Cardiac ventricle fibroblast (primary cell): ENCODE results near the gene FXR2. TPM values are rescaled to one million over a fixed set of nuclear protein-coding genes. Genes with fewer than 3 reads are reported as not detected.

Experiments used
- total RNA-seq: library from RNA; depleted of rRNA; stranded (reverse); fragments of >200 nt; gene quantifications from 2 replicates; pipeline ENCODE4 v1.2.3, GENCODE V29; 2015

Gene FXR2
- total RNA-seq, result 20.4 and 24.7 TPM in 2 replicates

GRCh38 chr17:7614425-7615264 is at the start of gene FXR2:
Gene FXR2 (minus strand): TSS chr17:7614897. CDS start chr17:7614532, 365 bp downstream.

GRCh38 chr17:7650509-7651096 is 35.9 kb upstream of the FXR2 start, which contains the start of gene ATP1B2:
Gene ATP1B2 (plus strand): TSS chr17:7650926. CDS start chr17:7651519, 593 bp downstream.

DNA sequence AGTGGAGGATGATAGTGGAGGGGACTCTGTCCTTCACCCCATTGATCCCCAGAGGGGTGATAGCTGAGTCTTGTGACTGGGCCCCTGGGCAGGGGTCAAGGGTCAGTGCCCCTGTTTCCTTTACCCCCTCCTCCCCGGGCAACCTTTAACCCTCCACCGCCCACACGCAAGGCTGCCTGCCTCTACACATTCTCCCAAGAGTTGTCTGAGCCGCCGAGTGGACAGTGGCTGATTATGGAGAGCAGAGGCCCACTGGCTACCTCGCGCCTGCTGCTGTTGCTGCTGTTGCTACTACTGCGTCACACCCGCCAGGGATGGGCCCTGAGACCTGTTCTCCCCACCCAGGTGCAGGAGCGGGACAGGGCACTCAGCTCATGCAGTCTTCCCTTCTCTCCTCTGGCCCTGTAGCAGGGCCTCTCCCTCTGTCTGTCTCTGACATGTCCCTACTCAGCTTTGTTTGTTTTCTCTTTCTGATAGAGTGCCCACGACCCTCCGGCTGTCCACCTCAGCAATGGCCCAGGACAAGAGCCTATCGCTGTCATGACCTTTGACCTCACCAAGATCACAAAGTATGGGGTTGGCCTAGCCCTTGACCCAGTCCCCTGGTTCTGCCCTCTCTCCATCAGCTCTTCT is 15.4 kb upstream of the FXR2 start, which contains the start of gene SHBG:
TSS of gene SHBG (plus strand) at position 197 of the 633 bp plus-strand sequence. CDS start at position 235, 38 bp downstream.

DNA sequence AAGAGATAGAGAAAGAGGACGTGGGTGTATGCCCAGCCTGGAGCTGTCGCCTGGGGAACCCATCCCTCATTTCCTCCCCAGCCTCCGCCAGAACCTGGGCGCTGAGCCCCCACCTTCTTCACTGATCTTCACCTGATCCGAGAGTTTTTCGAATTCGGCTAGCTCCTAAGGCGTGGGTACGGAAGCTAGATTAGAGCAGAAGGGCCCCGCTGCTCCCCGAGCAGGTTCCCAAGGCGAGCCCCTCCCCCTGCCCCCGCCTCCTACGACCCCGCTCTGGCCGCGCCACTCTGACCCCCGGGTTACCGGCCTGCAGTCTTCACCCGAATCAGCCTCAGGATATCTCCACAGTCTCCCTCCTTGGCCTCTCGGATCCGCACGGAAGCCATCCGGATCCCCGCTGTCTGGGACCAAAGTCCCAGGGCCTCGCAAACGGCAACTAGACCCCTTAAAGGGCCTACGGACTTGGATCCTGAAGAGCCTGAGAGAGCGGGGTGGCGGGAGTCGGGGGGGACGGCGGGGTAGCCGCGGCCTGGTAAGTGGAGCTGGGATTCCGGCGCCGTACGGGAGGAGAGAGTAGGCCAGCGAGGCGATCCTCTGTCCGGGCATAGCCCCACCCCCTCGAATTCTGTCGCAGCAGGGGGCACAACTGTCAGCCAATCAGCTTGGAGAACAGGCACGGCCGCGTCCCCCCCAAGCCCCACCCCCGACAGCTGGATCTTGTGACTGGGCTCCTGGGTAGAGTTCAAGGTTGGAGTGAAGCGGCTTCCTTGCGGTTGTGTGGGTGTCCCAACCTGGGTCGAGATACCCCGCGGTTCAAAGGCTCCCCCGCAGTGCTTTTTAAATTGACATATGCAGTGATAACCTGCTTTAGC is 12.8 kb upstream of the FXR2 start, which contains the start of gene SAT2:
TSS of gene SAT2 (minus strand) at position 572 of the 872 bp plus-strand sequence. CDS start at position 386, 186 bp downstream.

DNA sequence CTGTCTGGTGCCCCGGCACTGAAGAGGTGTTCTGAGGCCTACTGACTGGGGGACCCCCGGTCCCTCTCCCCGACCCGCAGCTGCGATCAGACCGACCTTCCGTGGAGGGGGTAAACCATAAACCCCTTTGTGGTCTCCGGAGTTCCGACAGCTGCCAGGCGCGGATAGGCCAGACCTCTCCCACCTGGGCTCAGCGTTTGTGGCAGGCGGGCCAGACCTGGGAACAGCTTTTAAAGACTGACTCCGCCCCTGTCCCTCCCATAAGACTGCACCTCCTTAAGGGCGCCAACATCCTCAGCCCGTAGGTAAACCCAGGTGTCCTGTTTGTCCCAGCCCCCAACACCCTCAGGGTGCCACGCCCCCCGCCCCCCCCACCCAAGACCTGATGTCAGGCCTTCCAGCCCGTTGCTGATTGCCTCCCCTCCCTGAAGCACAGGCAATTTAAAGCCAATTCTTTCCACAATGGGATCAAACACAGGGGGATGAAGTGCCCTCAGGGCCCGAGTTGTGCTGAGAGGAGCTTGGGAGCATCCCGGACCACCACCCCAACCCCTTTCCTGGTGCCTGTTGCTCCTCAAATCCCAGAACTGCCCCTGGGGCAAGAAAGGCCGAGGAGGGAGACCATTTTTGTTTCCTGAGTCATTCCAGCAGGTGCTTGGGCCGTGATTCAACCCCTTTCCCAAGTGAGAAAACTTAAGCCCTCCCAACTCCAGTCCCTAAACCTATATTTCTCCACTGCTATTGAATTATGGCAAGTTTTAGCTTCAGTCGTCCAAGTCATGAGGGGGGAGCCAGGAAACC is 24.6 kb downstream of the FXR2 start, which contains the start of gene SOX15:
TSS of gene SOX15 (minus strand) at position 204 of the 801 bp plus-strand sequence. CDS start 418 bp downstream, outside the sequence.

GRCh38 chr17:7583253-7584109 is 31.2 kb downstream of the FXR2 start, which contains the start of gene MPDU1:
Gene MPDU1 (plus strand): TSS chr17:7583852. CDS start chr17:7583863, 11 bp downstream.

GRCh38 chr17:7579001-7579833 is 35.5 kb downstream of the FXR2 start, which contains the start of gene CD68:
Gene CD68 (plus strand): TSS chr17:7579638. CDS start chr17:7579678, 40 bp downstream.

DNA sequence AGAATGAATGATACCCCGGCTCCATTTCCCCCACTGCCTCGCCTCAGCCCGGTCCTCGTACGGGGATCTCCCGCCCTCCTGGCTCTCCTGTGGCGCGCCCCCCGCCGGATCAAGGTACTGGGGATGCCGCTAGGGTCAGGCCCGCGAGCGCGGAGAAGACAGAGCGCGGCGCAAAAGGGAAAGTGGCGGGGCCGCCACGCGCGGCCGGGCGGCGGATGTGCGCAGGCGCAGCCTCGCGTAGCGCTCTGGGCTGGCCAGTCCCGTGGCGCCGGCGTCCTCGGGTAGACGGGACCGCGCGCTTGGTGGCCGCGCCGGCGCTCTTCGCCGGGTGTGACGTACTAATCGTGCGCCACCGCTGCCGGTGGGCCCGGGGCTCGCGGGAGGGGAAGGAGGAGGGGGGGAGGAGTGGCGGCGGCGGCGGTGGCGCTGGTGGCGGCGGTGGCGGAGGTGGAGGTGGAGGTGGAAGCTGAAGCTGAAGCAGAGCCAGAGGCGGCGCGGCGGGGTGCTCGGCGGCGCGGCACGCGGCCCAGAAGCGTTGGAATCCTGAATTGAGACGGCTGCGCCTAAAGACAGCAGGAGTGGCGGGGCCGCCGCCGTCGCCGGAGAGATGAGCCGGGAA is 53.0 kb downstream of the FXR2 start, which contains the start of gene SENP3:
TSS of gene SENP3 (plus strand) at position 331 of the 619 bp plus-strand sequence. CDS start 1,158 bp downstream, outside the sequence.

DNA sequence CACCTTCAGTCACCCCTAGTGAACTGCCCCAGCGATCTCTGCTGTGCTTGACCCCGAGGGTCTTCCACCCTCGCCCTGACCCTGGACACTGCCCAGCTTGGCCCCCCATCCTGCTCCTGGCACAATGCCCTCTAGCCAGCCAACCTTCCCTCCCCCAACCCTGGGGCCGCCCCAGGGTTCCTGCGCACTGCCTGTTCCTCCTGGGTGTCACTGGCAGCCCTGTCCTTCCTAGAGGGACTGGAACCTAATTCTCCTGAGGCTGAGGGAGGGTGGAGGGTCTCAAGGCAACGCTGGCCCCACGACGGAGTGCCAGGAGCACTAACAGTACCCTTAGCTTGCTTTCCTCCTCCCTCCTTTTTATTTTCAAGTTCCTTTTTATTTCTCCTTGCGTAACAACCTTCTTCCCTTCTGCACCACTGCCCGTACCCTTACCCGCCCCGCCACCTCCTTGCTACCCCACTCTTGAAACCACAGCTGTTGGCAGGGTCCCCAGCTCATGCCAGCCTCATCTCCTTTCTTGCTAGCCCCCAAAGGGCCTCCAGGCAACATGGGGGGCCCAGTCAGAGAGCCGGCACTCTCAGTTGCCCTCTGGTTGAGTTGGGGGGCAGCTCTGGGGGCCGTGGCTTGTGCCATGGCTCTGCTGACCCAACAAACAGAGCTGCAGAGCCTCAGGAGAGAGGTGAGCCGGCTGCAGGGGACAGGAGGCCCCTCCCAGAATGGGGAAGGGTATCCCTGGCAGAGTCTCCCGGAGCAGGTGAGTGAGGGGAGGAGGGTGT is 56.0 kb downstream of the FXR2 start, which contains the start of gene TNFSF13:
TSS of gene TNFSF13 (plus strand) at position 207 of the 776 bp plus-strand sequence. CDS start at position 497, 290 bp downstream.

DNA sequence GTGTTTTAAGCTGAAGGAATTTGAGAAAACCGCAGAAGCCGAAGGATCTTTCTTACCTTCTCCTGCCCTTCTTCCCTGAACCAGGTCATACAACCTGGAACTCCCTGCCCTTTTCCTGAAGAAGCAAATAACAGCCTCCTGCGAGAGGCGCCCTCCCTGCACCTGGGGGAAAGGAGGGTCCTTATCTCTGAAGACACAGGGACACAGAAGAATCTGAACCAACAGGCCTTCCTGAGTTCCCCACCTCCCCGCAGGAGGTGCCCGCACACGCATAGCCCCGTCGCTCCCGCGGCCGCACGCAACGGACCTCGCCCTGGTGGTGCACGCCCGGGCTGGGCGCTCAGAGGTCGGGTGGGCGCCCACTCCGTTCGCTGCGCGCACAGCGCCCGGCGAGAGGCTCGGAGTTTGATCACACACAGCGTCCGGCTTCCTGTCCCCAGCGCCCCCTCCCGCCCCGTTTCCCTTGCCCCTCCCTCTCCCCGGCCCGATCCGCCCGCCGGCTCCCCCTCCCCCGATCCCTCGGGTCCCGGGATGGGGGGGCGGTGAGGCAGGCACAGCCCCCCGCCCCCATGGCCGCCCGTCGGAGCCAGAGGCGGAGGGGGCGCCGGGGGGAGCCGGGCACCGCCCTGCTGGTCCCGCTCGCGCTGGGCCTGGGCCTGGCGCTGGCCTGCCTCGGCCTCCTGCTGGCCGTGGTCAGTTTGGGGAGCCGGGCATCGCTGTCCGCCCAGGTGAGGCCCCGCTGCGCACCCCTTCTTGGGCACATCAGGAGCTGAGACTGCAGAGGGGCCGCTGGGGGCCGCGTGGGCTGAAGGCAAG is 65.9 kb downstream of the FXR2 start, which contains the start of gene TNFSF12:
TSS of gene TNFSF12 (plus strand) at position 474 of the 816 bp plus-strand sequence. CDS start at position 570, 96 bp downstream.

Other genes starting within 250 kb of the FXR2 start
- 0.05 TPM in 1 of 2 replicates, not detected in the other for gene TNK1, start 233.8 kb downstream of the FXR2 start, total RNA-seq
- 48.7 and 57.0 TPM in 2 replicates for gene PLSCR3, start 220.4 kb downstream of the FXR2 start, total RNA-seq
- gene TMEM256, start 210.8 kb downstream of the FXR2 start, total RNA-seq, result 42.9 and 68.5 TPM in 2 replicates
- 20.6 and 23.5 TPM in 2 replicates for gene NLGN2, start 207.1 kb downstream of the FXR2 start, total RNA-seq
- gene SPEM1, start 194.6 kb downstream of the FXR2 start, total RNA-seq, result not detected in 2 replicates
- not detected in 2 replicates for gene SPEM2, start 189.3 kb downstream of the FXR2 start, total RNA-seq
- not detected in 2 replicates for gene SPEM3, start 186.0 kb downstream of the FXR2 start, total RNA-seq
- 0.62 and 2.1 TPM in 2 replicates for gene TMEM102, start 179.5 kb downstream of the FXR2 start, total RNA-seq
- gene FGF11, start 175.4 kb downstream of the FXR2 start, total RNA-seq, result 1.1 and 1.2 TPM in 2 replicates
- gene CHRNB1, start 169.8 kb downstream of the FXR2 start, total RNA-seq, result 2.5 and 4.8 TPM in 2 replicates
- gene ZBTB4, start 135.3 kb downstream of the FXR2 start, total RNA-seq, result 25.5 and 32.9 TPM in 2 replicates
- gene SLC35G6, start 133.5 kb downstream of the FXR2 start, total RNA-seq, result not detected in 2 replicates
- gene POLR2A, start 130.5 kb downstream of the FXR2 start, total RNA-seq, result 67.3 and 74.0 TPM in 2 replicates
- gene TNFSF12, start 65.8 kb downstream of the FXR2 start, total RNA-seq, result 14.6 and 15.0 TPM in 2 replicates
- gene TNFSF13, start 56.1 kb downstream of the FXR2 start, total RNA-seq, result 3.2 and 8.0 TPM in 2 replicates
- 30.5 and 32.1 TPM in 2 replicates for gene SENP3, start 53.0 kb downstream of the FXR2 start, total RNA-seq
- 25.7 and 31.7 TPM in 2 replicates for gene CD68, start 35.3 kb downstream of the FXR2 start, total RNA-seq
- gene MPDU1, start 31.0 kb downstream of the FXR2 start, total RNA-seq, result 62.5 and 77.8 TPM in 2 replicates
- gene SOX15, start 24.8 kb downstream of the FXR2 start, total RNA-seq, result 0.20 and 0.25 TPM in 2 replicates
- gene SAT2, start 12.9 kb upstream of the FXR2 start, total RNA-seq, result 131 and 141 TPM in 2 replicates
- gene SHBG, start 15.2 kb upstream of the FXR2 start, total RNA-seq, result 0.81 and 0.83 TPM in 2 replicates
- gene ATP1B2, start 36.0 kb upstream of the FXR2 start, total RNA-seq, result 0.10 and 0.12 TPM in 2 replicates
- 33.1 and 47.9 TPM in 2 replicates for gene TP53, start 72.6 kb upstream of the FXR2 start, total RNA-seq
- gene WRAP53, start 73.6 kb upstream of the FXR2 start, total RNA-seq, result 4.1 and 4.9 TPM in 2 replicates
- gene EFNB3, start 90.3 kb upstream of the FXR2 start, total RNA-seq, result 7.0 and 8.4 TPM in 2 replicates
- 1.2 TPM in 2 replicates for gene DNAH2, start 102.8 kb upstream of the FXR2 start, total RNA-seq
- gene KDM6B, start 219.3 kb upstream of the FXR2 start, total RNA-seq, result 8.2 and 9.7 TPM in 2 replicates
- 1.5 TPM in 1 of 2 replicates, not detected in the other for gene TMEM88, start 240.2 kb upstream of the FXR2 start, total RNA-seq
- 52.0 and 64.5 TPM in 2 replicates for gene NAA38, start 242.7 kb upstream of the FXR2 start, total RNA-seq
- 7.6 and 8.1 TPM in 2 replicates for gene CYB5D1, start 243.1 kb upstream of the FXR2 start, total RNA-seq